PC-9 (cell line): Measurements from ENCODE around the gene ALDH18A1. TPM values are rescaled to one million over a fixed set of nuclear protein-coding genes. Genes with fewer than 3 reads are reported as not detected.

Source experiments
- BruUV-seq: library from RNA; stranded (reverse); fragments of 400-500 nt; replicated peaks from 2 replicates; lab custom pipeline; 2021; lab: Mats Ljungman, UMichigan
- CTCF ChIA-PET: fragments of 300-600 bp; sonication (Branson Sonifier 250); formaldehyde crosslinking; loops from one replicate; lab custom pipeline; 2022; ENCODE audit warnings: antibody characterized with exemption; lab: Charles Lee
- POLR2A ChIA-PET: fragments of 300-600 bp; sonication (Branson Sonifier 250); formaldehyde crosslinking; loops from one replicate; lab custom pipeline; 2022; ENCODE audit warnings: antibody characterized with exemption; ENCODE audit not compliant: unreplicated experiment; lab: Charles Lee
- DNase-seq, 2 experiments: peaks; one replicate each; pipeline versions ENCODE4 v3.0.0 to v3.0.0-alpha.2; 2015 to 2022; ENCODE audit warnings: mixed read lengths in 1 of 2
- H2AFZ ChIP-seq: fragments of 200-600 bp; sonication (generic); 2 replicates; pipeline ENCODE4 v1.8.1; 2017; ENCODE audit warnings: antibody characterized with exemption
- H3F3A ChIP-seq: fragments of 200-600 bp; sonication (generic); 2 replicates; pipeline ENCODE4 v1.8.1; 2017; ENCODE audit warnings: antibody characterized with exemption, mild to moderate bottlenecking, low read depth; ENCODE audit not compliant: insufficient read depth
- H3K27ac ChIP-seq: fragments of 200-600 bp; sonication (generic); 2 replicates; pipeline ENCODE4 v1.6.1; 2016; ENCODE audit warnings: mixed run types
- H3K27me3 ChIP-seq: fragments of 200-600 bp; sonication (generic); 2 replicates; pipeline ENCODE4 v1.6.1; 2016; ENCODE audit warnings: low read depth, mixed run types; ENCODE audit not compliant: insufficient read depth
- H3K36me3 ChIP-seq: fragments of 200-600 bp; sonication (generic); 2 replicates; pipeline ENCODE4 v1.6.1; 2016; ENCODE audit warnings: low read depth, mixed run types
- H3K4me1 ChIP-seq: fragments of 200-600 bp; sonication (generic); replicated peaks from 2 replicates; pipeline ENCODE4 v1.6.1; 2016; ENCODE audit warnings: mixed run types; ENCODE audit not compliant: insufficient read depth
- H3K4me2 ChIP-seq: fragments of 200-600 bp; sonication (generic); 2 replicates; pipeline ENCODE4 v1.6.1; 2017; ENCODE audit warnings: mixed run types
- H3K4me3 ChIP-seq: fragments of 200-600 bp; sonication (generic); 2 replicates; pipeline ENCODE4 v1.6.1; 2016; ENCODE audit warnings: mixed run types
- H3K79me2 ChIP-seq: fragments of 200-600 bp; sonication (generic); 2 replicates; pipeline ENCODE4 v1.6.1; 2017; ENCODE audit warnings: low read depth, mixed run types
- H3K9me2 ChIP-seq: fragments of 200-600 bp; sonication (generic); 2 replicates; pipeline ENCODE4 v1.8.1; 2017; ENCODE audit warnings: mild to moderate bottlenecking; ENCODE audit not compliant: insufficient read depth
- H3K9me3 ChIP-seq: fragments of 200-600 bp; sonication (generic); 2 replicates; pipeline ENCODE4 v1.8.1; 2016; ENCODE audit warnings: low read depth; ENCODE audit not compliant: insufficient read depth
- H4K20me1 ChIP-seq: fragments of 200-600 bp; sonication (generic); 2 replicates; pipeline ENCODE4 v1.8.1; 2017; ENCODE audit not compliant: insufficient read depth
- CTCF ChIP-seq: fragments of 200-600 bp; sonication (generic); conservative IDR thresholded peaks from 2 replicates; pipeline ENCODE4 v1.6.1; 2017; ENCODE audit warnings: mixed run types, antibody characterized with exemption, mild to moderate bottlenecking, moderate library complexity
- EZH2 ChIP-seq: fragments of 200-600 bp; sonication (generic); IDR thresholded peaks from 2 replicates; pipeline ENCODE4 v1.8.0; 2017; ENCODE audit warnings: antibody characterized with exemption, low read depth
- intact Hi-C: fragments of 100-400 bp; cut with micrococcal nuclease; formaldehyde crosslinking; loops from one replicate; pipeline ENCODE4 v1.10.0; 2022; ENCODE audit not compliant: unreplicated experiment
- total RNA-seq: library from RNA; stranded (reverse); gene quantifications from 2 replicates; pipeline ENCODE4 v1.2.3, GENCODE V29; 2021

Gene ALDH18A1
- total RNA-seq, 1 experiment from 2014 or later, result 35.3 TPM

DNA sequence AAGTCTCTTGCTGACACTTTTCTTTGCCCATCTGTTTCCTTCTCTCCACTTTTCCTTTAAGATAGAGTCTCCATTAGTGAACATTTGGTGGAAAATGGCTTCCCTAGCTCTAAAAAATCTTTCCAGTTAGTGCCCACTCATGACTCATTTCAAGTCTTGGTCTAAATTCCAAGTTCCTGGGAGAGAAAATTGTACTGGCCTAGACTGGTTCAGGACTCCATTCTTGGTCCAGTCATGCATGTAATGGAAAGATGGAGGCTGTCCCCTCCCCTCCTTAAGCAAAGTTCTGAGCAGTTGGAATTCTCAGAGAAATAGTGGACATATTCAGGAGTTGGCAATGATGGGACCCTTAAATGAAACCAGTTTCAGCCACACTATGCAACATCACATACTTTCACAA is 3.8 kb upstream of the ALDH18A1 start:
- POLR2A ChIA-PET, result no interaction called here
- Histone ChIP-seq H3K9me2 (no peaks in the 10 kb centered on the region), H3K9me3 (no peaks in the 10 kb centered on the region), H3K4me1 (no peaks in the 10 kb centered on the region), H2AFZ (no peak overlapping the region), H4K20me1 (no peaks in the 10 kb centered on the region), H3K27me3 (no peaks in the 10 kb centered on the region), H3K79me2 (peaks cover 11% of the 10 kb centered on the region), H3K27ac (no peak overlapping the region), H3K4me3 (no peak overlapping the region), H3F3A (no peaks in the 10 kb centered on the region), H3K36me3 (no peaks in the 10 kb centered on the region), H3K4me2 (no peak overlapping the region)
- BruUV-seq, result no TSS peak
- no peak for DNase-seq
- TF ChIP-seq EZH2 (no peak), CTCF (no peak)
- CTCF ChIA-PET, result no interaction called here
- intact Hi-C loops, result no loop called here

- POLR2A ChIA-PET, result no interaction called here
- intact Hi-C loops, result no loop called here
These were observed 739 bp upstream of the ALDH18A1 start for GRCh38 chr10:95657250-95657649.

GRCh38 chr10:95655571-95656290 is 780 bp downstream of the ALDH18A1 start:
- no peak for DNase-seq
- CTCF ChIA-PET, result no interaction called here
- Histone ChIP-seq H3K36me3 (peaks cover 17% of the 10 kb centered on the region), H3K27me3 (no peaks in the 10 kb centered on the region), H3K9me2 (no peaks in the 10 kb centered on the region), H3K79me2 (peaks cover 31% of the 10 kb centered on the region), H3F3A (no peaks in the 10 kb centered on the region), H3K4me3 (peak overlapping the region; percentile 80), H4K20me1 (no peaks in the 10 kb centered on the region), H3K4me2 (peak overlapping the region; percentile 89), H2AFZ (peak overlapping the region; percentile 83), H3K9me3 (no peaks in the 10 kb centered on the region), H3K4me1 (no peaks in the 10 kb centered on the region), H3K27ac (0 out of 2 replicates have a peak overlapping the region, but pooled peaks have one; percentile 18)
- POLR2A ChIA-PET, result no interaction called here
- no peak for TF ChIP-seq CTCF
- TF ChIP-seq EZH2, result no peak
- intact Hi-C loops, result no loop called here
- TSS peak; percentile 30 for BruUV-seq

More at GRCh38 chr10:95657250-95657649, 739 bp upstream of the ALDH18A1 start:
- no TSS peak for BruUV-seq
- Histone ChIP-seq H4K20me1 (no peaks in the 10 kb centered on the region), H3K4me3 (peak overlapping the region; percentile 80; the same call in 1 of the 2 replicates), H3K9me3 (no peaks in the 10 kb centered on the region), H3K79me2 (peaks cover 31% of the 10 kb centered on the region), H3K36me3 (peaks cover 4% of the 10 kb centered on the region; the same call in 1 of the 2 replicates), H3K4me2 (peak overlapping the region; percentile 89), H3K27me3 (no peaks in the 10 kb centered on the region), H3K9me2 (no peaks in the 10 kb centered on the region), H3K27ac (no peak overlapping the region), H3F3A (no peaks in the 10 kb centered on the region), H2AFZ (peak overlapping the region; percentile 83; the same call in 1 of the 2 replicates), H3K4me1 (no peaks in the 10 kb centered on the region)
- no peak for DNase-seq
- TF ChIP-seq CTCF (no peak), EZH2 (no peak)
- CTCF ChIA-PET, result no interaction called here
